Measurements from ENCODE around the gene NSL1. TPM values are rescaled to one million over a fixed set of nuclear protein-coding genes. Genes with fewer than 3 reads are reported as not detected.
A peak's percentile ranks its signal among the peaks of the same experiment; 100 is the strongest.

Gene NSL1
- total and polyA plus RNA-seq, 4 experiments from 2014 or later, result 38.0 to 61.8 (median 47.4) TPM

DNA sequence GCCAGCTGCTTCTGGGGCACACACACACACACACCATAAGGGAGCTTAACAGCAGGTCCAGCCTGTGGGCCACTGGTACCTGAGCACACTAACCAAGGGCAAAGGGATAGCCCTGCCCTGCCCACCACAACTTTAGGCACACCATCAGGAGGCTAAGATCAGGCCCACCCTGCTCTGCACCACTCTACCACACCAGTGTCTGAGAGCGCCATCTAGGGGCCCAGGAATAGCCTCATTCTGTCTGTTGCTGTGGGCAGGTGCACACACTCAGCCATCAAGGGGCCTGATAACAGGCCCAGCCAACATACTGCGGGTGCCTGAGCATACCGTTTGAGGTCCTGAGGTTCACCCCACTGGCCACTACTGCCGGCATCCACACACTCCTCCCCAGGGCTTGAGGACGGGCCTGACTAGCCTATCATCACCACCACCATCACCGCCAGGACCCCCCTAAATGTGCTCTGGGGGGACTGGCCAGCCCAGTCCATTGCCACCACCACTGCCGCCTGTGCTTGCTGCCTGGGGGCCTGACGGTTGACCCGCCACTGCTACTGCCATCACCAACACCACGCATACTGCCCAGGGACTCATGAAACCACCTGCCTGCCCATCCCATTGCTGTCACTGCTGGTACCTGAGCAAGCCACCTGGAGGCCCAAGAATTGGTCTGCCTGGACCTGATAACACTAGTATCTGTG lies 31.3 kb downstream of the NSL1 start:
- Mint-ChIP-seq H3K36me3 (peaks cover 32 to 45% of the 10 kb centered on the region in 2 donors), H3K27me3 (no peaks in the 10 kb centered on the region), H3K4me3 (no peak overlapping the region), H3K27ac (no peak overlapping the region), H3K4me1 (peaks cover 9 to 31% (median 24%) of the 10 kb centered on the region in 4 donors), H3K9me3 (no peaks in the 10 kb centered on the region)
- Histone ChIP-seq H3K27ac (ENCODE audit: low read depth, low read length) (no peak overlapping the region), H3K4me3 (ENCODE audit: low read length in 2 of 2) (no peak overlapping the region), H3K9me3 (ENCODE audit: control insufficient read depth in 1 of 2, low read length in 2 of 2) (no peaks in the 10 kb centered on the region), H3K27me3 (ENCODE audit: insufficient read depth, low read length) (no peaks in the 10 kb centered on the region), H3K36me3 (ENCODE audit: insufficient read depth, low read length) (peaks cover 8% of the 10 kb centered on the region), H3K4me1 (ENCODE audit: insufficient read depth, low read length) (no peaks in the 10 kb centered on the region)
- intact Hi-C loops (cut with micrococcal nuclease), result loop anchor here (5.0 kb wide), 1 partner anchor 93 kb away; no protein-coding TSS in a partner anchor
- ChIA-PET POLR2A (ENCODE audit: partially characterized antibody) (no interaction called here), CTCF (ENCODE audit: partially characterized antibody) (interaction anchor here (0.6 to 1.0 kb wide), 4 partner anchors 9 to 283 kb away, joined by 3 to 4 read pairs (median 3); no protein-coding TSS in a partner anchor)
- peak; percentile 14 to 46 (median 20) for DNase-seq

DNA sequence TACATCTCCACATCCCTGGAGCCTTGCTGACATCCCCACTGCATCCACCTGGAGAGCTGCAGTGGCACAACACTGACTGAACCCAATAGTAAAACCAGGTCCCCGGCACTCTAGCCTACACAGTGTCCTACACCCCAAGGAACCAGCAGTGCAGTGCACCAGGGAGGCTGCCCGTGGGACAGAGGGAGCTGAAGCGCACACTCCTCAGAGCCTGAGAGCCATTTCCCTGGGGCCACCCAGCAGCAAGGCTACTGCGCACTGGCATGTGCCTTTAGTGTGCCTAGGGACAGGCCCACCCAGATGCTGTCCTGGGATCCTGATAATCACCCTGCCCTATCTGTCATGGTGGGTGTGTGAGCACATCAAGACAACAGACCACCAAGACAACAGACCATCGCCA lies 31.9 kb downstream of the NSL1 start:
- H3K27ac Mint-ChIP-seq, result no peak overlapping the region
- DNase-seq, result no peak
- H3K27ac ChIP-seq (ENCODE audit: low read depth, low read length), result no peak overlapping the region
- ChIA-PET POLR2A (ENCODE audit: partially characterized antibody) (no interaction called here), CTCF (ENCODE audit: partially characterized antibody) (interaction anchor here (0.6 to 1.0 kb wide), 3 partner anchors 17 to 282 kb away, joined by 3 to 4 read pairs (median 3); no protein-coding TSS in a partner anchor)
- H3K4me3 ChIP-seq (ENCODE audit: low read length in 2 of 2), result no peak overlapping the region
- H3K4me1 ChIP-seq (ENCODE audit: insufficient read depth, low read length), result peaks cover 4% of the 10 kb centered on the region
- H3K27me3 Mint-ChIP-seq, result no peaks in the 10 kb centered on the region
- peaks cover 9 to 30% (median 22%) of the 10 kb centered on the region in 4 donors for H3K4me1 Mint-ChIP-seq
- H3K9me3 ChIP-seq (ENCODE audit: control insufficient read depth in 1 of 2, low read length in 2 of 2), result no peaks in the 10 kb centered on the region
- H3K36me3 Mint-ChIP-seq, result peaks cover 26 to 39% of the 10 kb centered on the region in 2 donors
- peak overlapping the region in 1 of 8 donors; percentile 71 for H3K4me3 Mint-ChIP-seq
- intact Hi-C loops (cut with micrococcal nuclease), result loop anchor here (5.0 kb wide), 1 partner anchor 92 kb away; no protein-coding TSS in a partner anchor
- H3K36me3 ChIP-seq (ENCODE audit: insufficient read depth, low read length), result peaks cover 8% of the 10 kb centered on the region
- no peaks in the 10 kb centered on the region for H3K9me3 Mint-ChIP-seq
- no peaks in the 10 kb centered on the region for H3K27me3 ChIP-seq (ENCODE audit: insufficient read depth, low read length)

DNA sequence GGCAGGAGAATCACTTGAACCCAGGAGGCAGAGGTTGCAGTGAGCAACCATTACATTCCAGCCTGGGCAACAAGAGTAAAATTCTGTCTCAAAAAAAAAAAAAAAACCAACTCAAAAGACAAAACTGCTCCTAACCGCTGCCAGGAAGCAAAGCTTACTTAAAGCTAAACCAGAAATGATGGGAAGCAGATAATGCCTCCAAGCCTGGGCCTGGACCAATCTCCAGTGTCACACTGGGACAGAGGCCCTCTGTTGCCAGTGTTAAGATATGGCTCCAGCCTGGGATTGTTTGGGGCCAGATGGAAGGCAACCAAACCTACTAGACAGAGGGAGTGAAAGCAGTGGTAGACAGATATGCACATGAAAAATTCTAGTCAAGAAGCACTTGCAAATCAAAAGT lies 36.9 kb downstream of the NSL1 start:
- Mint-ChIP-seq H3K9me3 (no peaks in the 10 kb centered on the region), H3K4me3 (peak overlapping the region in 7 of 8 donors; percentile 28 to 78 (median 70)), H3K27me3 (no peaks in the 10 kb centered on the region), H3K4me1 (peaks cover 34 to 45% (median 42%) of the 10 kb centered on the region in 4 donors), H3K27ac (peak overlapping the region in 6 of 7 donors; percentile 45 to 87 (median 78)), H3K36me3 (peaks cover 5 to 8% of the 10 kb centered on the region in 2 donors)
- no peaks in the 10 kb centered on the region for H3K9me3 ChIP-seq (ENCODE audit: control insufficient read depth in 1 of 2, low read length in 2 of 2)
- H3K36me3 ChIP-seq (ENCODE audit: insufficient read depth, low read length), result no peaks in the 10 kb centered on the region
- H3K4me1 ChIP-seq (ENCODE audit: insufficient read depth, low read length), result peaks cover 43% of the 10 kb centered on the region
- intact Hi-C loops (cut with micrococcal nuclease), result no loop called here
- DNase-seq, result no peak
- H3K4me3 ChIP-seq (ENCODE audit: low read length in 2 of 2), result no peak overlapping the region
- ChIA-PET POLR2A (ENCODE audit: partially characterized antibody) (interaction anchor here (1.2 kb wide), 1 partner anchor 37 kb away, joined by 3 read pairs; the partner anchor contains the start of genes NSL1 and TATDN3), CTCF (ENCODE audit: partially characterized antibody) (interaction anchor here (0.7 to 2.9 kb wide), 5 partner anchors 10 to 277 kb away, joined by 3 to 11 read pairs (median 5); no protein-coding TSS in a partner anchor)
- peak overlapping the region; percentile 25 for H3K27ac ChIP-seq (ENCODE audit: low read depth, low read length)
- no peaks in the 10 kb centered on the region for H3K27me3 ChIP-seq (ENCODE audit: insufficient read depth, low read length)

DNA sequence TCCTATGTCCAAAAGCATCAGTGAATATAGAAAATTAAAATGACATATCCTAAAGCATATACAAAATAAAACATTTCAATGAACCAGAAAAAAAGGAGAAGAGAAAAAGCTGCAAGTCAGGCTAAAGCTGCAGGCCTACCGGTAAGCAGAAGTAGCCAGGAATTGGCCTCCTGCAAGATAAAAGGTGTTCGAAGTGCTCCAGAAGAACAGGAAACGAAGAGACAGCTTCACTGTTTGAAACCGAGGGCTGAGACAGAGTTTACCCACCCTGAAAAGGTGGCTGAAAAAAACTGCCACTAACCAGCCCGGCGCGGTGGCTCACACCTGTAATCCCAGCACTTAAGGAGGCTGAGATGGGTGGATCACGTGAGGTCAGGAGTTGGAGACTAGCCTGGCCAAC lies 37.4 kb downstream of the NSL1 start:
- no peaks in the 10 kb centered on the region for H3K9me3 Mint-ChIP-seq
- intact Hi-C loops (cut with micrococcal nuclease), result no loop called here
- Histone ChIP-seq H3K27me3 (ENCODE audit: insufficient read depth, low read length) (no peaks in the 10 kb centered on the region), H3K9me3 (ENCODE audit: control insufficient read depth in 1 of 2, low read length in 2 of 2) (no peaks in the 10 kb centered on the region), H3K4me3 (ENCODE audit: low read length in 2 of 2) (no peak overlapping the region), H3K36me3 (ENCODE audit: insufficient read depth, low read length) (no peaks in the 10 kb centered on the region), H3K27ac (ENCODE audit: low read depth, low read length) (peak overlapping the region; percentile 25), H3K4me1 (ENCODE audit: insufficient read depth, low read length) (peaks cover 47% of the 10 kb centered on the region)
- ChIA-PET CTCF (ENCODE audit: partially characterized antibody) (interaction anchor here (0.7 to 2.9 kb wide), 5 partner anchors 9 to 277 kb away, joined by 3 to 11 read pairs (median 5); no protein-coding TSS in a partner anchor), POLR2A (ENCODE audit: partially characterized antibody) (interaction anchor here (1.2 kb wide), 2 partner anchors 37 to 149 kb away, joined by 3 read pairs; partner anchors contain the start of genes NSL1 and TATDN3)
- H3K36me3 Mint-ChIP-seq, result peaks cover 5 to 8% of the 10 kb centered on the region in 2 donors
- peak overlapping the region; percentile 3 to 78 (median 66) for H3K4me3 Mint-ChIP-seq
- H3K27ac Mint-ChIP-seq, result peak overlapping the region; percentile 45 to 87 (median 79)
- H3K27me3 Mint-ChIP-seq, result no peaks in the 10 kb centered on the region
- H3K4me1 Mint-ChIP-seq, result peaks cover 34 to 47% (median 42%) of the 10 kb centered on the region in 4 donors
- DNase-seq, result no peak

DNA sequence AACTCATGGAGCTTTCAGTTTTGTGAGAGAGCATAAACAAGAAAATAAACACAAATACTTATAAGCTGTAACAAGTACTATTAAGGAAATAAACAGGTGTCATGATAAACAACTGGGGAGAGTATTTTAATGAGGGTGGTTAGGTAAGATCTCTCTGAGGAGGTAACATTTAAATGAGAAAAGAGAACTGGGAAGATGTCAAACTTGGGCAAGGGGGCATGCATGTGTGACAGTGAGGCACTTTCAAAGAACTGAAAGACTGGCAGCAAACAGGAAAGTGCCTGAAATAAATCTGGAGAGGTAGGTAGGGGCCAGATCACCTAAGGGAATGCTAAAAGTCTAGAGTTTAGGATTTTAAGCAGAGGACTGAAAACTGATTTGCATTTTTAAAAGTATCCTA lies 37.8 kb downstream of the NSL1 start:
- H3K4me1 Mint-ChIP-seq, result peaks cover 34 to 47% (median 42%) of the 10 kb centered on the region in 4 donors

DNA sequence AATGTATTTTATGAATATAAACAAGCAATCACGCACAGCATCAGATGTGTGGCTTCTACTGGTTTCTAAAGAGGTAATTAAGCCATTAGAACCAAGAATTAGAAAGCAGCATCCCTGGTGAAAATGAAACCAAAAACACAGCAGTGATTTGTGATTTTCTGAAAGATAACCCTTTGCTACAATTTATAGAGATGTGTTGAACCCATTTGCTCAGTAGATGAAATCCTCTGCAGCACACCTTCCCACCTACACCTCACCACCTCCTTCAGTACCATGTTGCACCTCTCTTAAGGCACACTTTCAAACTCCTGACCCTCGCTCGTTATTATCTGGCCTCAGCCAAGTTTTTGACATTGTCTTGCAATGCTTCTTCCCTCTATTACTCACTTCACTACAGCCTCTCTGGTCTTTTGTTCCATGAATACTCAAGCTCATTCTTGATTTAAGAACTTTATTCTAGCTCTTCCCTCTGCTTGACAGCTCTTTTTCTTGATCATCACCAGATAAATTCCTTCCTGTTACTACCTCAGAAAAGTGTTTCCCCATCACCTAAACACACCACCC lies 38.6 kb downstream of the NSL1 start:
- peak in 2 of 5 donors; percentile 11 to 15 for DNase-seq
- ChIA-PET POLR2A (ENCODE audit: partially characterized antibody) (interaction anchor here (1.2 kb wide), 1 partner anchor 147 kb away, joined by 3 read pairs; no protein-coding TSS in a partner anchor), CTCF (ENCODE audit: partially characterized antibody) (interaction anchor here (0.7 to 3.9 kb wide), 4 partner anchors 16 to 276 kb away, joined by 3 to 17 read pairs (median 8); no protein-coding TSS in a partner anchor)
- intact Hi-C loops (cut with micrococcal nuclease), result no loop called here
- Histone ChIP-seq H3K36me3 (ENCODE audit: insufficient read depth, low read length) (no peaks in the 10 kb centered on the region), H3K27ac (ENCODE audit: low read depth, low read length) (peak overlapping the region; percentile 49), H3K4me1 (ENCODE audit: insufficient read depth, low read length) (peaks cover 47% of the 10 kb centered on the region), H3K27me3 (ENCODE audit: insufficient read depth, low read length) (no peaks in the 10 kb centered on the region), H3K9me3 (ENCODE audit: control insufficient read depth in 1 of 2, low read length in 2 of 2) (no peaks in the 10 kb centered on the region), H3K4me3 (ENCODE audit: low read length in 2 of 2) (peak overlapping the region in 1 of 2 donors; percentile 8)
- H3K36me3 Mint-ChIP-seq, result peaks cover 5 to 7% of the 10 kb centered on the region in 2 donors
- H3K4me1 Mint-ChIP-seq, result peaks cover 34 to 47% (median 42%) of the 10 kb centered on the region in 4 donors
- H3K9me3 Mint-ChIP-seq, result no peaks in the 10 kb centered on the region
- no peaks in the 10 kb centered on the region for H3K27me3 Mint-ChIP-seq
- peak overlapping the region; percentile 36 to 91 (median 69) for H3K27ac Mint-ChIP-seq
- peak overlapping the region; percentile 53 to 84 (median 75) for H3K4me3 Mint-ChIP-seq

More for the DNA sequence above, 37.8 kb downstream of the NSL1 start:
- ChIA-PET POLR2A (ENCODE audit: partially characterized antibody) (interaction anchor here (1.2 kb wide), 2 partner anchors 38 to 148 kb away, joined by 3 read pairs; partner anchors contain the start of genes NSL1 and TATDN3), CTCF (ENCODE audit: partially characterized antibody) (interaction anchor here (0.7 to 2.9 kb wide), 5 partner anchors 9 to 276 kb away, joined by 3 to 11 read pairs (median 5); no protein-coding TSS in a partner anchor)
- H3K4me3 Mint-ChIP-seq, result peak overlapping the region; percentile 3 to 78 (median 66)
- H3K4me3 ChIP-seq (ENCODE audit: low read length in 2 of 2), result no peak overlapping the region
- H3K36me3 Mint-ChIP-seq, result peaks cover 5 to 8% of the 10 kb centered on the region in 2 donors
- no peaks in the 10 kb centered on the region for H3K36me3 ChIP-seq (ENCODE audit: insufficient read depth, low read length)
- no peak for DNase-seq
- H3K9me3 ChIP-seq (ENCODE audit: control insufficient read depth in 1 of 2, low read length in 2 of 2), result no peaks in the 10 kb centered on the region
- H3K4me1 ChIP-seq (ENCODE audit: insufficient read depth, low read length), result peaks cover 47% of the 10 kb centered on the region
- intact Hi-C loops (cut with micrococcal nuclease), result no loop called here
- peak overlapping the region; percentile 45 to 87 (median 79) for H3K27ac Mint-ChIP-seq
- H3K9me3 Mint-ChIP-seq, result no peaks in the 10 kb centered on the region
- no peaks in the 10 kb centered on the region for H3K27me3 Mint-ChIP-seq
- H3K27me3 ChIP-seq (ENCODE audit: insufficient read depth, low read length), result no peaks in the 10 kb centered on the region
- peak overlapping the region; percentile 25 for H3K27ac ChIP-seq (ENCODE audit: low read depth, low read length)

Data from CD4-positive, alpha-beta memory T cell (primary cell).